GM19240 (cell line): Measurements from ENCODE around the gene HES2.
"Not testable (repeated sequence)": the region's sequence is repeated elsewhere in the genome, so short reads cannot be mapped to it uniquely, and the experiment has no call there.

Experiments
- DNase-seq: peaks from one replicate; pipeline ENCODE4 v3.0.0; 2011; ENCODE audit warnings: low spot score; ENCODE audit not compliant: insufficient read length

Gene HES2

DNA sequence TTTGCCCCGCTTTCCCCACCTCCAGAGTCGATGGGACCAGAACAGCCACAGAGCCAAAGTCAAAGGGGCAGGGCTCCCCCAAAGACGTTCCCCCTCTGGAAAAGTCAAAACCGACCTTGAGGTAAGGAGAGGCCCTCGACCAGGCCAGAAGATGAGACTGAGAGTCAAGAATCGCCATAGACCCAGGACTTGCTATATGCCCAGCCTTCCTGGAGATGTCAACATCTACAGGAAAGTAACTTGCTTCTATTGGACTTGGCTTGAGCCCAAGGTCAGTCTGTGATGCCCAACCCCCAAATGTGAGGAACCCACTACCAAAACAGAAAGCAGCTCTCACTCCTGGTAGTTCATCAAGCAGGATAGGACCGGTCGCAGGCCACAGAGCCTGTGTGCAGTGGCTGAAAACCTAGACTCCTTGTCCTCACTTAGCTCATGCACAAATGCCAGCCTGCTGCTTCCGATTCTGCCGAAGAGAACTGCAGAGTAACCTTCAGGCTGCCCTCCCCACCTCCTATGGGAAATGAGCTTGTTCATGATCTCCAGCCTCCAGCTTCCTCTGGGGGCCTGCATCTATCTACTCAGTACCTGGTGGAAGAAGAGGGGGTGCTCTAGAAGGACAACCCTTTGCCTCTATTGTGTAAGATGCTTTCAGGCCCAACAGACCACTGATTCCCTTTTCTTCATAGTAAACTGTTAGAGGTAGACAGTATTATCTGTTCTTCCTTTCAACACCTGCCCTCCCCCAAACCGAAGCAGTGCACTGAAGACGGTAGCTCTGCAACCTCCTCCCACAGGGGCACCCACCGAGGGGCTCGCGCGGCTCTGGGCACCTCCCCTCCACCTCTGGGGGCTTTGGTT, 27.5 kb downstream of the HES2 start:
- no peak for DNase-seq

DNA sequence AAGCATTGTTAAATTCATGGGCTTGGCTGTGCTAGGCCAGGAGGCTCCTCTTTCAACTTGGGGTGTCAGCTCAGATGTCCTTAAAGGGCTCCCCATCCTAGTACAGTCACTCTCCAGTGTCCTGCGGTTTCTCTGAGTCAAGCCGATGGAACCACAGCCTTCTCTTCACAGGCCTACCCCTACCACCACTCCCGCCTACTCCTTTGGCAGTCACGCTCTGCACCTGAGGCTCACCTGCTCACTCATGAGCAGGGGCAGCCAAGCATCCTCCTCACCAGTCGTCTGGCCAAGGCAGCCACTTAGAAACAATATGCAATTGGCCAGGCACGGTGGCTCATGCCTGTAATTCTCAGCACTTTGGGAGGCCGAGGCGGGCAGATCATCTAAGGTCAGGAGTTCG, 29.7 kb downstream of the HES2 start:
- DNase-seq = no peak

DNA sequence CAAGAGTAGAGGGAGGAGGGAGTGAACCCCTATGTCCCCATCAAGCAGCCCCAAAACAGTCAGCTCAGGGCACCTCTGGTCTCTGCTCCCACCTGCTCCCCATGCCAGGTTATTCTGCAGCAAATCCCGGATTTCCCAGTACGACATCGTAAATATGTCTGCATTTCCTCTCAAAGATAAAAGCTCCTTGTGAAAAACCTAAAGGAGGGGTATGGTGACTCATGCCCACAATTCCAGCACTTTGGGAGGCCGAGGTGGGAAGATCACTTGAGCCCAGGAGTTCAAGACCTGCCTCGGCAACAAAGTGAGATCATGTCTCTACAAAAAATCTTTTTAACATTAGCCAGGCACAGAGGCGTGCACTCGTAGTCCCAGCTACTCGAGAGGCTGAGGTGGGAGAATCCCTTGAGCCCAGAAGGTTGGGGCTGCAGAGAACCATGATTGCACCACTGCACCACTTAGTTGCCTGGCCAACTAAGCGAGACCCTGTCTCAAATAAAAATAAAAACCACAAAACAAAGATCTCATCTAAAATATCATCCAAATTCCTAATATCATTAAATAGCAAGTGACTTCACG, 33.3 kb downstream of the HES2 start:
- DNase-seq = no peak

DNA sequence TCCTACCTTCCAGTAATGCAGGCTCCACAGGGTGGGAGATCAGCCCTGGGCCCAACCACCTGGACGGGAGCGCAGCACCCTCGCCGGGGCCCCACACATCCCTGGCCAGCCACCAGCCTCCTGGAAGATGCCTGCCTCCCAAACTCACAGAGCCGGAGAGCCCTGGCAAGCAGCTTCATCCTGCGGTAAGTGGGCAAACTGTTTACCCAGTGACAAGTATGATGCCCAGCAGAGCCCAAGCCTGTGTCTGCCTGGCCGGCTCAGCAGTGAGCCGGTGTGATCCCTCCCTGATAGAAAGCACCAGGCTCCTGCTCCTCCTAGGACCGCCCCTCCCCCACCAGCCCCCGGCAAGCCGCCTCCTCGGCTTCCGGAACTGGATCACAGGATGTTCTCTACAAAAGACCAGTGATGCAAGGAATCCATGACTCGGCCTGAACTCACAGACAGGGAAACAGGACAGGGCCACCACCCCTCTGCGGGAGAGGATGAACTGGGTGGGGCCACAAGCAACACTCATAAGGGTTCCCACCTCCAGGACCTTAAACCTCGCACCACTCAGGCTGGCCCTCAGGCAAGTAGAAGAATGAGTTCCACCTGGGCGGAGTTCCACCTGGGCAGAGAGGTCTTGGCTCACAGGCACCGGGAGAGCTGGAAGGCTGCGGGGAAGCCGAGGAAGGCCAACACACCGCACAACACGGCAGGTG, 34.1 kb downstream of the HES2 start:
- DNase-seq = no peak

DNA sequence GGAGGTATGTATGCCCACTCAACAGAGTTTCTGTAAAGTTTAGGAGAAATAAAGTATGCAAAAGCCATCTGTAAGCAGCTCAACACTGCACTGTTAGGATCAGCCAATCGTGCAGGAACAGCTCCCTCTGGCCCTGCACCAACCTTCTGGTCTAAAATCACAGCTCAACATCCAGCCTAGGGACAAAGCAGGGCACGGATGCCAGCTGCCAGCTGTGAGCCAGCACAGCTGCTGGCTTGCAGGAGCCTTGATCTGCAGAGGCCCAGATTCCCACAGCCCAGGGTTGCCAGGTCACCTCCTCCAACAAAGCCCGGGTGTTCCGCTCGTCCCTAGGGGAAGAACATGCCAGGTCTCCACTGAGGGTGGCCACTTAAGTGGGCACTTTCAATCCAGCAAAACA, 34.8 kb downstream of the HES2 start:
- no peak for DNase-seq

DNA sequence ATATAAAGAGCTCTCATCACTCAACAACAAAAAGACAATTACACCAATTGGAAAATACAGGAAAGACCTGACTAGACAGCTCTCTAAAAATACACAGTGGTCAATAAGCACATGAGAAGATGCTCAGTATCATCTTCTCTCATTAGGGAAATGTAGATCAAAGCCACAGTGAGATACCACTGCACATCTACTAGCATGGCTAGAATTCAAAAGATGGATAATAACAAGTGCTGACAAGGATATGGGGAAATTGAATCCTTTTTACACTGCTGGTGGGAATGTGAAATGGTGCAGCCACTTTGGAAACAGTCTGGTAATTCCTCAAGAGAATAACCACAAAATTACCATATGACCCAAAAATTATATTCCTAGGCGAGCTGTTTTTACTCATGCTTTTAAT, 35.6 kb downstream of the HES2 start:
- DNase-seq = no peak

DNA sequence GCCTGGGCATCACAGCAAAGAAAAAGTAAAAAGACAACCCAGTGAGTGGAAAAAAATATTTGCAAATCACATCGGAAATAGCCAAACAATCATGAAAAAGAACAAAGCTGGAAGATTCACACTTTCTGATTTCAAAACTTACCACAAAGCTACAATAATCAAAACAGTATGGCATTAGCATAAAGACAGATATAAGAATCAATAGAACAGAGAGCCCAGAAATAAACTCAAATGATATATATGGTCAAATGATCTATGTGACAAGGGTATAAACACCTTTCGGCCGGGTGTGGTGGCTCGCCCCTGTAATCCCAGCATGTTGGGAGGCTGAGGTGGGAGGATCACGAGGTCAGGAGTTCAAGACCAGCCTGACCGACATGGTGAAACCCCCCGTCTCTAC, 39.7 kb downstream of the HES2 start:
- DNase-seq = no peak

DNA sequence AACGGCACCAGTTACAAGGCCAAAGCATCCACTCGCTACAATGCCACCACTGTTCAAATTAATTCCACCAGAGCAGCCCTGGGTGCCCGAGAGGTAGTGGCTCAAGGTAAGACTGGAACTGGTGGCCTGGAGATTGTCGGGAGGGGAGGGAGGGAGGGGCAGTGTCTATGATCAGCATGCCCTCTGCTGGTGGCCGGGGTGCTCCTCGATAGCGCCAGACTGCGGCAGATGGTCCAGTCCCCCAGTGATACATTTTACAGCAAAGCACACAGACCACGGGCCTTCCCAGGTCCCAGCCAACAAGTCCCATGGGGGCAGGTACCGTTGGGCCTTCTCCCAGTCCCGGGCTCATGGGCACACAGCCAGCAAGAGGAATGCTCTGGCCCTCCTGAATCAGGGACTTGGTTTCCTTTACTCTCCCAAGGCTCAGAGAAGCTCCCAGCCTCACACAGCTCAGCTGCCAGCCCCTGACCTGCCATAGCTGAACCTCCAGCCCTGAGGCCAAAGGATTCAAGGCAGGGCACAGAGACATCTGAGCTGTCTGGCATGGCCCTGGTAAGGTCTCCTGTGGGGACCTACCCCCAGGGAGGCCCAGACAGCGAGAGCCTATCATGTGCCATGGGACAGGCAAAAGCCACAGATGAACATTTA, 41.5 kb downstream of the HES2 start:
- no peak for DNase-seq

DNA sequence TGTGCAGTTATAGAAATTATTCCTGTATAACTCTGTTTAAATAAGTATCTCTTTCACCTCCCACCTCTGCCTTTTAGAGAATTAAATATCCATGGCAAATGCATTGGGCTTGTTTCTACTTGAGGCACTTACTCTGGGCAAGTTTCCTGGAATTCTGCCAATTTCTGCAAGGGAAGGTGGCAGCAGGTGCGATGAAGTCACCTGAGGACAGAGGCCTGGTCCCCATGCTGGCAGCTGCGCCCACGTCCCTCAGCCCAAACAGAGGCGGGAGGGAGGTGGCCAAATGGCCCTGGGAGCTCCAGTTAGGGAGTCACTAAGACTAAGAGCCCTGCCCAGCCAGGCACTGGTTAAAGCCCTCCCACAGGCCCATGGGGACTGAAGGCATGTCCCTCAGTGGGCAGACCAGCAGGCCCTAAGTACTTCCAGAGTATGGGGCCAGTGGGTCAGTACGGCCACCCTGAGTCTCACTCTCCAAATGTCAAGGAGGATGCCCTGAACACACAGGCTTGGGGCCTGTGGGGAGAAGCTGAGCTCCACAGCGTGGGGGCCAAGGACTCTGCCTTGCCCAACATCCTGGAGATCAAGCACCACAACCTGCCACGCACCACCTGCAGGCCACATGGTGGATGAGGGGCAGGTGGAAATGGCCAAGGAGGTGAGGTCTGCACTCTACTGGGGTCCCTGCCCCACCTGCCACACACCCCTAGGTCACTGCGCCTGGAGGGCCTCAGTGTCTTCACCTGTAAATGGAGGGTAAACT, 45.6 kb downstream of the HES2 start:
- no peak for DNase-seq

DNA sequence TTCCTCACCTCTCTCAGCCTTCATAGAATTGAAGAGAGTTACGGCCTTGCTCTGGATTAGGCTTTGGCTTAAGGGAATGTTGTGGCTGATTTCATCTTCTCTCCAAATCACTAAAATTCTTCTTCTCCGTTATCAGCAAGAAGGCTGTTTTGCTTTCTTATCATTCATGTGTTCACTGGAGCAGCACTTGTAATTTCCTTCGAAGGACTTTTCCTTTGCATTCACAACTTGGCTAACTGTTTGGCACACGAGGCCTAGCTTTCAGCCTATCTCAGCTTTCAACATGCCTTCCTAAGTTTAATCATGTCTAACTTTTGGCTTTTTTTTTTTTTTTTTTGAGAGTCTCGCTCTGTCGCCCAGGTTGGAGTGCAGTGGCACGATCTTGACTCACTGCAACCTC, 47.5 kb downstream of the HES2 start:
- DNase-seq = not testable (repeated sequence)

DNA sequence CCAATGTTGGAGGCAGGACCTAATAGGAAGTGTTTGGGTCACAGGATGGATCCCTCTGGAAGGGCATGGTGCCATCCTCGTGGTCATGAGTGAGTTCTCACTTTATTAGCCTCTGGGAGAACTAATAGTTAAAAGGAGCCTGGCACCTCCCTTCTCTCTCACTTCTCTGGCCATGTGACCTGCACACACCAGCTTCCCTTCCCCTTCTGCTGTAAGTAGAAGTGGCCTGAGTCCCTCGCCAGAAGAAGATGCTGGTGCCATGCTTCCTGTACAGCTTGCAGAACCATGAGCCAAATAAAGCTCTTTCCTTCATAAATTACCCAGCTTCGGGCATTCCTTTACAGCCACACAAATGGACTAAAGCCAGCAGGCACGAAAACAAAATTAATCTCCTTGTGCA, 49.7 kb downstream of the HES2 start:
- no peak for DNase-seq

DNA sequence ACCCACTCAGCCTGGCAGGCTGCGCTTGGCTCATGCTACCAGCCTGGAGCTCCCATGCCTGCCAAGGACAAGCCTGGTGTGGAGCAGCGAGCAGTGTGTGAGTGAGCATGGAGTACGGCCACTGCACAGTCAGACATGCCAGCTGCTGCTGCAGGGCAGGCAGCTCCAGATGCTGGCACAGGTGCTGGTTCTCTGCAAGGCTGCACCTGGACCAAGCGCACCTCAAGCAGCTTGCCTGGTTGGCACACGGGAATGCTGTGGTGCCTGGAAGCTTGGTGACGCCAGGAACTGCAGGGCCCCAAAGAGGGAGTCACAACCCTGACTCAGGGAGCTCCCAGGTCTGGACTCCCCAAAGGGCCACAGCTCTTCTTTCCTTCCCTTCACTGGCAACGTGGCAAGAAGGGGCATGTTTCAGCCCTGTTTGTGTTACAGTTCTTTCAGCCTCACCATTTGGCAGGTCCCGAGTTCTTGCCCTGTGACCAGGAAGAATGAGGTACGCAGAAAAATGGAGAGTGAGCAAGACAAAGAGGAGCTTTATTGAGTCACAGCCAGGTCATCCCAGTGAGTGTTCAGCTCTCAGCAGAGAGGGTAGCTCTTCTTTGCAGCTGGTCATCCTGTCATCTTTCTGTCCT, 52.2 kb downstream of the HES2 start:
- no peak for DNase-seq

DNA sequence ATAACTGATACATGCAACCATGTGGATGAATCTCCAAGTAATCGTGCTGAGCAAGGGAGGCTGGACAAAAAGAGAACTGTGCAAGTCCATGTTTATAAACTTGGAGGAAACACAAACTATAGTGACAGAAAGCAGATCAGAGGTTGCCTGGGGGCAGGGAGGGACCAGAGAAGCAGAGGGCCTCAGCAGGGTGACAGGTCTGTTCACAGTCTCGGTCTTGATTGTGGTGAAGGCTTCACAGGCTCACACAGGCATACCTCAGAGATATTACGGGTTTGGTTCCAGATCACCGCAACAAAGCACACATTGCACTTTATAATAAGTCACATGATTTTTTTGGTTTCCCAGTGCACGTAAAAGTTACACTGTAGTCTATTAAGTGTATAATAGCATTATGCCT, 54.7 kb downstream of the HES2 start:
- no peak for DNase-seq

DNA sequence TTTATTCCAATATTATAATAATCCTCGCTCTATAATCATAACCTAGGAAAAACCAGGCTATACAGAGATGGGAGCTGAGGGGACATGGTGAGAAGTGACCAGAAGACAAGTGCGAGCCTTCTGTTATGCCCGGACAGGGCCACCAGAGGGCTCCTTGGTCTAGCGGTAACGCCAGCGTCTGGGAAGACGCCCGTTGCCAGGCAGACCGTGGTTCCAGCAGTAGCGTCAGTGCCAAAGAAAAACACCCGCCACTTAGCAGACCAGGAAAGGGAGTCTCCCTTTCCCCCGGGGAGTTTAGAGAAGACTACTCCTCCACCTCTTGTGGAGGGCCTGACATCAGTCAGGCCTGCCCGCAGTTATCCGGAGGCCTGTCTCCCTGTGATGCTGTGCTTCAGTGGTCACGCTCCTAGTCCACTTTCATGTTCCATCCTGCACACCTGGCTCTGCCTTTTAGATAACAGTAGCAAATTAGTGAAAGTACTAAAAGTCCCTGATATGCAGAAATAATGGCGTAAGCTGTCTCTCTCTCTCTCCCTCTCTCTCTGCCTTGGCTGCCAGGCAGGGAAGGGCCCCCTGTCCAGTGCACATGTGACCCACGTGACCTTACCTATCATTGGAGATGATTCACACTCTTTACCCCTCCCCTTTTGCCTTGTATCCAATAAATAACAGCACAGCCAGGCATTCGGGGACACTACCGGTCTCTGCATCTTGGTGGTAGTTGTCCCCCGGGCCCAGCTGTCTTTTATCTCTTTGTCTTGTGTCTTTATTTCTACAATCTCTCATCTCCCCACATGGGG, 56.4 kb downstream of the HES2 start:
- DNase-seq = not testable (repeated sequence)
